ENCODE results near the gene RNF111.

DNA sequence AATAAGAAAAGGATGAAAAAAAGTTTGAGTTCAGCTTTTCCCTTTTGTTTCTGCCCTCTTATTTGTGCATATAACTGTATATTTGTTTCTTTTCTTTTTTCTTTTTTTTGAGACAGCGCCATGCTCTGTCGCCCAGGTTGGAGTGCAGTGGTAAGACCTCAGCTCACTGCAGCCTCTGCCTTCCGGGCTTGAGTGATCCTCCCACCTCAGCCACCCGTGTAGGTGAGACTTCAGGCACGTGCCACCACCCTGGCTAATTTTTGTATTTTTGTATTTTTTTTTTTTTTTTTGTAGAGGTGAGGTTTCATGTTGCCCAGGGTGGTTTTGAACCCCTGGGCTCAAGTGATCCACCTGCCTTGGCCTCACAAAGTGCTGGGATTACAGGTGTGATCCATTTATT is 31.4 kb downstream of the RNF111 start:
- TF ChIP-seq, protein P1, sequence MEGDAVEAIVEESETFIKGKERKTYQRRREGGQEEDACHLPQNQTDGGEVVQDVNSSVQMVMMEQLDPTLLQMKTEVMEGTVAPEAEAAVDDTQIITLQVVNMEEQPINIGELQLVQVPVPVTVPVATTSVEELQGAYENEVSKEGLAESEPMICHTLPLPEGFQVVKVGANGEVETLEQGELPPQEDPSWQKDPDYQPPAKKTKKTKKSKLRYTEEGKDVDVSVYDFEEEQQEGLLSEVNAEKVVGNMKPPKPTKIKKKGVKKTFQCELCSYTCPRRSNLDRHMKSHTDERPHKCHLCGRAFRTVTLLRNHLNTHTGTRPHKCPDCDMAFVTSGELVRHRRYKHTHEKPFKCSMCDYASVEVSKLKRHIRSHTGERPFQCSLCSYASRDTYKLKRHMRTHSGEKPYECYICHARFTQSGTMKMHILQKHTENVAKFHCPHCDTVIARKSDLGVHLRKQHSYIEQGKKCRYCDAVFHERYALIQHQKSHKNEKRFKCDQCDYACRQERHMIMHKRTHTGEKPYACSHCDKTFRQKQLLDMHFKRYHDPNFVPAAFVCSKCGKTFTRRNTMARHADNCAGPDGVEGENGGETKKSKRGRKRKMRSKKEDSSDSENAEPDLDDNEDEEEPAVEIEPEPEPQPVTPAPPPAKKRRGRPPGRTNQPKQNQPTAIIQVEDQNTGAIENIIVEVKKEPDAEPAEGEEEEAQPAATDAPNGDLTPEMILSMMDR (conservative IDR thresholded peaks at IDR 0.05 in 1 of 2, IDR thresholded peaks at IDR 0.05 in 1 of 2; ENCODE audit: low read depth in 1 of 2, low read length in 2 of 2): no peak
- no peak for TF ChIP-seq EZH2 (IDR thresholded peaks at IDR 0.05; ENCODE audit: low read length, missing control alignments)

Data from fibroblast of lung (primary cell).